Astrocyte of the spinal cord (primary cell): ENCODE data around the gene CORO2B.
A peak's percentile ranks its signal among the peaks of the same experiment; 100 is the strongest.

Experiments used
- DNase-seq: peaks from one replicate; pipeline ENCODE4 v3.0.0; 2011; ENCODE audit warnings: low read depth, low spot score
- H3K4me3 ChIP-seq: 2 replicates; pipeline ENCODE4 v1.5.1; 2011; ENCODE audit warnings: low read depth, mild to moderate bottlenecking, low read length, moderate library complexity
- CTCF ChIP-seq: IDR thresholded peaks from 2 replicates; pipeline ENCODE4 v1.5.1; 2012; ENCODE audit warnings: low read depth, mild to moderate bottlenecking, low read length, inconsistent platforms
- in situ Hi-C: cut with HindIII; loops from 2 replicates; pipeline ENCODE4 v1.10.0; 2017; ENCODE audit warnings: low sequenced_read_pairs

The CORO2B gene

GRCh38 chr15:68597581-68597980 lies 18.8 kb downstream of the CORO2B start:
- no peak overlapping the region for H3K4me3 ChIP-seq
- in situ Hi-C loops, result no loop called here
- no peak for DNase-seq
- no peak for TF ChIP-seq CTCF

- TF ChIP-seq CTCF, result no peak
- DNase-seq, result no peak
- no peak overlapping the region for H3K4me3 ChIP-seq
- in situ Hi-C loops, result no loop called here
Observed at GRCh38 chr15:68598171-68599152, 19.7 kb downstream of the CORO2B start.

- TF ChIP-seq CTCF, result no peak
- no peak for DNase-seq
- no peak overlapping the region for H3K4me3 ChIP-seq
- in situ Hi-C loops, result no loop called here
Observed at GRCh38 chr15:68599153-68599545, 20.4 kb downstream of the CORO2B start.

DNA sequence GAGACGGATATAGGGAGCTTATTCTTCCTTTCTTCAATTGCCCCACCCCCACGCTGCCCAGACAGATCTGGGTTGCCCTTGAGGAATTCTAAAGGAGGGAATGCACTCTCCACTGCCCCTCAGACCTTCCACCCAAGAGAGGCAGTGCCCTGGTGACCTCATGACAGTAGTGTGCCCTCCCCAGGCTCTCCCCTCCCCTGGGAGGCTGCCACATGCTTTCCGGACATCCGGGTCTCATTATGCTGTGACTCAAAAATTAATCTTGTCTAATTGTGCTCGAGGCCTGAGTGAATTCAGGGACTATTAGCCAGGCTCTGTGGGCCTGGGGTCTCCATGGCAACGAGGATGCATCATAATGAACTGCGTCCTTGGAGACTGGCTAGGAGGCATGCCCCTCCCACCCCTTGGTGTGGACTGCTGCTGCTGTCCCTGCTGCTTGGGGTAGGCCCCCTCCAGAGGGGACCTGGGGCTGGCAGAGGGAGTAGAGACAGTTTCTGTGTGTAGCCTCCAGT lies 20.8 kb downstream of the CORO2B start:
- no peak for TF ChIP-seq CTCF
- no peak overlapping the region for H3K4me3 ChIP-seq
- in situ Hi-C loops, result no loop called here
- DNase-seq, result peak; percentile 84

- no peak for TF ChIP-seq CTCF
- peak; percentile 57 for DNase-seq
Observed at GRCh38 chr15:68601206-68602197, 22.7 kb downstream of the CORO2B start.

More at GRCh38 chr15:68601206-68602197, 22.7 kb downstream of the CORO2B start:
- H3K4me3 ChIP-seq, result no peak overlapping the region
- in situ Hi-C loops, result no loop called here
